H9 (cell line): Measurements from ENCODE around the gene TGFB3. TPM values are rescaled to one million over a fixed set of nuclear protein-coding genes. Genes with fewer than 3 reads are reported as not detected.

Experiments
- DNase-seq: peaks from one replicate; pipeline ENCODE4 v3.0.0-alpha.2; 2017
- H2AFZ ChIP-seq: one replicate; pipeline ENCODE4 v1.6.1; 2013; ENCODE audit warnings: mild to moderate bottlenecking, low read length, control low read depth, moderate library complexity
- H2AK5ac ChIP-seq: 2 replicates; pipeline ENCODE4 v1.6.1; 2013; ENCODE audit warnings: low read length, control low read depth, mixed read lengths; ENCODE audit not compliant: insufficient read length
- H2BK120ac ChIP-seq: one replicate; pipeline ENCODE4 v1.6.1; 2013; ENCODE audit warnings: low read depth, mild to moderate bottlenecking, low read length, control low read depth, inconsistent platforms; ENCODE audit not compliant: poor library complexity, severe bottlenecking
- H2BK12ac ChIP-seq: 2 replicates; pipeline ENCODE4 v1.6.1; 2013; ENCODE audit warnings: low read length, control low read depth, mixed read lengths, low read depth; ENCODE audit not compliant: insufficient read length
- H2BK15ac ChIP-seq: 2 replicates; pipeline ENCODE4 v1.6.1; 2013; ENCODE audit warnings: low read depth, low read length, control low read depth
- H2BK20ac ChIP-seq: one replicate; pipeline ENCODE4 v1.6.1; 2013; ENCODE audit warnings: low read depth, mild to moderate bottlenecking, low read length, control low read depth, inconsistent platforms; ENCODE audit not compliant: poor library complexity, severe bottlenecking
- H2BK5ac ChIP-seq: 2 replicates; pipeline ENCODE4 v1.6.1; 2013; ENCODE audit warnings: low read length, control low read depth, mixed read lengths; ENCODE audit not compliant: insufficient read length
- H3K14ac ChIP-seq: 2 replicates; pipeline ENCODE4 v1.6.1; 2013; ENCODE audit warnings: low read length, control low read depth; ENCODE audit not compliant: insufficient read depth
- H3K18ac ChIP-seq: 2 replicates; pipeline ENCODE4 v1.6.1; 2013; ENCODE audit warnings: low read depth, mild to moderate bottlenecking, mixed read lengths, low read length, control low read depth; ENCODE audit not compliant: insufficient read length
- H3K23ac ChIP-seq: 2 replicates; pipeline ENCODE4 v1.6.1; 2013; ENCODE audit warnings: low read length, control low read depth, mixed read lengths, low read depth; ENCODE audit not compliant: insufficient read length
- H3K23me2 ChIP-seq: 2 replicates; pipeline ENCODE4 v1.6.1; 2013; ENCODE audit warnings: low read depth, mild to moderate bottlenecking, mixed read lengths, low read length, control low read depth; ENCODE audit not compliant: insufficient read length, poor library complexity, severe bottlenecking
- H3K27ac ChIP-seq: 2 replicates; pipeline ENCODE4 v1.5.1; 2013; ENCODE audit warnings: low read length, control low read depth, mixed read lengths, low read depth; ENCODE audit not compliant: insufficient read length
- H3K27me3 ChIP-seq: 2 replicates; pipeline ENCODE4 v1.6.1; 2013; ENCODE audit warnings: low read length, control low read depth, inconsistent platforms; ENCODE audit not compliant: insufficient read depth
- H3K4ac ChIP-seq: 2 replicates; pipeline ENCODE4 v1.6.1; 2013; ENCODE audit warnings: low read depth, mild to moderate bottlenecking, control low read depth, inconsistent platforms, low read length, moderate library complexity
- H3K4me1 ChIP-seq: 2 replicates; pipeline ENCODE4 v1.6.1; 2013; ENCODE audit warnings: low read length, control low read depth, inconsistent platforms; ENCODE audit not compliant: insufficient read depth
- H3K4me2 ChIP-seq: 2 replicates; pipeline ENCODE4 v1.6.1; 2013; ENCODE audit warnings: low read length, control low read depth, mixed read lengths; ENCODE audit not compliant: insufficient read length, insufficient read depth
- H3K56ac ChIP-seq: 2 replicates; pipeline ENCODE4 v1.6.1; 2013; ENCODE audit warnings: low read depth, mild to moderate bottlenecking, mixed read lengths, low read length, control low read depth; ENCODE audit not compliant: insufficient read length
- H3K79me1 ChIP-seq: 2 replicates; pipeline ENCODE4 v1.6.1; 2013; ENCODE audit warnings: low read depth, mild to moderate bottlenecking, moderate library complexity, low read length, control low read depth, inconsistent platforms; ENCODE audit not compliant: insufficient read depth, poor library complexity, severe bottlenecking
- H3K79me2 ChIP-seq: 2 replicates; pipeline ENCODE4 v1.6.1; 2013; ENCODE audit warnings: low read length, control low read depth, inconsistent platforms; ENCODE audit not compliant: insufficient read depth
- H3K9ac ChIP-seq: 2 replicates; pipeline ENCODE4 v1.6.1; 2013; ENCODE audit warnings: low read length, control low read depth, mixed read lengths; ENCODE audit not compliant: insufficient read length; ENCODE audit errors: extremely low read depth
- H3K9me3 ChIP-seq: one replicate; pipeline ENCODE4 v1.6.1; 2013; ENCODE audit warnings: low read depth, low read length, inconsistent platforms; ENCODE audit not compliant: control insufficient read depth
- H3T11ph ChIP-seq: one replicate; pipeline ENCODE4 v1.6.1; 2013; ENCODE audit warnings: mild to moderate bottlenecking, low read length, control low read depth, inconsistent platforms
- H4K20me1 ChIP-seq: one replicate; pipeline ENCODE4 v1.6.1; 2013; ENCODE audit not compliant: control insufficient read depth, insufficient read length, insufficient read depth
- H4K5ac ChIP-seq: 2 replicates; pipeline ENCODE4 v1.6.1; 2013; ENCODE audit warnings: low read depth, mild to moderate bottlenecking, mixed read lengths, low read length, control low read depth; ENCODE audit not compliant: insufficient read length
- H4K8ac ChIP-seq: replicated peaks from 2 replicates; pipeline ENCODE4 v1.6.1; 2013; ENCODE audit warnings: low read length, control low read depth, mixed read lengths, low read depth; ENCODE audit not compliant: insufficient read length
- H4K91ac ChIP-seq: 2 replicates; pipeline ENCODE4 v1.6.1; 2013; ENCODE audit warnings: low read depth, mild to moderate bottlenecking, moderate library complexity, mixed read lengths, low read length, control low read depth; ENCODE audit not compliant: insufficient read length
- H3K27ac Mint-ChIP-seq, 3 experiments: 2 replicates in 2 of 3; 3 replicates in 1 of 3; pipeline ENCODE4 v1.8.0; 2020 to 2021; ENCODE audit warnings: mixed read lengths in 3 of 3, mild to moderate bottlenecking in 1 of 3, moderate library complexity in 1 of 3
- H3K27me3 Mint-ChIP-seq: 2 replicates; pipeline ENCODE4 v1.8.0; 2021; ENCODE audit warnings: low read depth, mild to moderate bottlenecking, moderate library complexity, mixed read lengths
- H3K36me3 Mint-ChIP-seq, 3 experiments: 2 replicates in 2 of 3; 3 replicates in 1 of 3; pipeline ENCODE4 v1.8.0; 2020 to 2021; ENCODE audit warnings: low read depth in 3 of 3, mixed read lengths in 3 of 3; ENCODE audit not compliant: insufficient read depth in 1 of 3
- H3K4me1 Mint-ChIP-seq, 2 experiments: 2 replicates each; pipeline ENCODE4 v1.8.0; 2020; ENCODE audit warnings: mixed read lengths in 2 of 2
- H3K4me3 Mint-ChIP-seq, 2 experiments: 2 replicates in 1 of 2; 3 replicates in 1 of 2; pipeline ENCODE4 v1.8.0; 2020 to 2021; ENCODE audit warnings: mild to moderate bottlenecking in 2 of 2, mixed read lengths in 2 of 2, moderate library complexity in 1 of 2
- H3K9me3 Mint-ChIP-seq, 2 experiments: 2 replicates in 1 of 2; 3 replicates in 1 of 2; pipeline ENCODE4 v1.8.0; 2020; ENCODE audit warnings: mild to moderate bottlenecking in 2 of 2, mixed read lengths in 2 of 2, moderate library complexity in 1 of 2
- WGBS: extraction: QIAGEN DNeasy Blood & Tissue Kit; methylation state at CpG from one replicate; pipeline ENCODE4 v1.1.7; 2013; ENCODE audit warnings: missing lambda C conversion rate, low lambda C conversion rate, mixed read lengths; ENCODE audit not compliant: insufficient read length; ENCODE audit errors: extremely low coverage; 5-methylcytosine and 5-hydroxymethylcytosine counted together
- total RNA-seq: library from RNA; stranded (reverse); gene quantifications from 2 replicates; pipeline ENCODE4 v1.2.1, GENCODE V29; 2021
- TF ChIP-seq, protein P1 (sequence below): fragments of 200-600 bp; sonication (generic); conservative IDR thresholded peaks from 3 replicates; pipeline ENCODE4 v1.8.0; 2021; ENCODE audit warnings: antibody characterized with exemption, mild to moderate bottlenecking

Gene TGFB3
- total RNA-seq, 1 experiment from 2014 or later, result 0.37 TPM

DNA sequence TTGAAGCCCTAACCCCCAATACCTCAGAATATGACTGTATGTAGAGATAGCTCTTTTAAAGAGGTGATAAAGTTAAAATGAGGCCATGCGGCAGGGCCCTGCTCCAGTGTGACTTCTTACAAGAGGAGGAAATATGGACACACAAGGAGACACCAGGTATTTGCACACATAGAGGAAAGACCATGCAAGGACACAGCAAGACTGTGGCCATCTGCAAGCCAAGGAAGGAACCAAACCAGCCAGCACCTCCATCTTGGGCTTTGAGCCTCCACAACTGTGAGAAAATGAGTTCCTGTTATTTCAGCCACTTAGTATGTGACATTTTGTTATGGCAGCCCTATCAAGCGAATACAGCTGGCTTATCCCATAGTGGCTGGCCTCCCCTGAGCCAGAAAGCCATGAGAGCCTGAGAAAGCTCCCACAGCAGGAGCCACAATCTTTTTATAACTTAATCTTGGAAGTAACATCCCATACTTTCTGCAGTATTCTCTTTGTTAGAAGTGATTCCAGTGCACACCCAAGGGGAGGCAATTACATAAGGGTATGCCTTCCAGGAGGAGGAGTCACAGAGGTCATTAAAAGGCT, 48.0 kb downstream of the TGFB3 start:
- no peak overlapping the region for H2BK120ac ChIP-seq
- no peak overlapping the region for H2BK15ac ChIP-seq
- no CpG with 5 or more reads among the region's 2 CpGs for WGBS
- H3K56ac ChIP-seq, result no peak overlapping the region
- H2BK20ac ChIP-seq, result no peak overlapping the region
- H3K9me3 Mint-ChIP-seq, result no peaks in the 10 kb centered on the region
- TF ChIP-seq, protein P1, sequence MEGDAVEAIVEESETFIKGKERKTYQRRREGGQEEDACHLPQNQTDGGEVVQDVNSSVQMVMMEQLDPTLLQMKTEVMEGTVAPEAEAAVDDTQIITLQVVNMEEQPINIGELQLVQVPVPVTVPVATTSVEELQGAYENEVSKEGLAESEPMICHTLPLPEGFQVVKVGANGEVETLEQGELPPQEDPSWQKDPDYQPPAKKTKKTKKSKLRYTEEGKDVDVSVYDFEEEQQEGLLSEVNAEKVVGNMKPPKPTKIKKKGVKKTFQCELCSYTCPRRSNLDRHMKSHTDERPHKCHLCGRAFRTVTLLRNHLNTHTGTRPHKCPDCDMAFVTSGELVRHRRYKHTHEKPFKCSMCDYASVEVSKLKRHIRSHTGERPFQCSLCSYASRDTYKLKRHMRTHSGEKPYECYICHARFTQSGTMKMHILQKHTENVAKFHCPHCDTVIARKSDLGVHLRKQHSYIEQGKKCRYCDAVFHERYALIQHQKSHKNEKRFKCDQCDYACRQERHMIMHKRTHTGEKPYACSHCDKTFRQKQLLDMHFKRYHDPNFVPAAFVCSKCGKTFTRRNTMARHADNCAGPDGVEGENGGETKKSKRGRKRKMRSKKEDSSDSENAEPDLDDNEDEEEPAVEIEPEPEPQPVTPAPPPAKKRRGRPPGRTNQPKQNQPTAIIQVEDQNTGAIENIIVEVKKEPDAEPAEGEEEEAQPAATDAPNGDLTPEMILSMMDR, result no peak
- H3T11ph ChIP-seq, result no peak overlapping the region
- no peak overlapping the region for H4K91ac ChIP-seq
- no peaks in the 10 kb centered on the region for H3K27me3 Mint-ChIP-seq
- no peak overlapping the region for H4K8ac ChIP-seq
- no peaks in the 10 kb centered on the region for H3K36me3 Mint-ChIP-seq
- H2AK5ac ChIP-seq, result no peak overlapping the region
- H3K23ac ChIP-seq, result no peak overlapping the region
- peaks cover 8% of the 10 kb centered on the region in 2 experiments; a peak in 3 of 4 replicates for H3K4me1 Mint-ChIP-seq
- H3K9me3 ChIP-seq, result no peaks in the 10 kb centered on the region
- no peak overlapping the region for H2AFZ ChIP-seq
- no peak overlapping the region for H3K4me3 Mint-ChIP-seq
- no peak overlapping the region for H3K4ac ChIP-seq
- H3K79me1 ChIP-seq, result no peaks in the 10 kb centered on the region
- H3K4me2 ChIP-seq, result no peak overlapping the region
- H3K14ac ChIP-seq, result no peak overlapping the region
- no peak overlapping the region for H3K18ac ChIP-seq
- H4K5ac ChIP-seq, result no peak overlapping the region
- no peak overlapping the region for H2BK12ac ChIP-seq
- H3K27ac ChIP-seq, result no peak overlapping the region
- no peaks in the 10 kb centered on the region for H3K23me2 ChIP-seq
- H3K27ac Mint-ChIP-seq, result no peak overlapping the region
- H4K20me1 ChIP-seq, result no peaks in the 10 kb centered on the region
- no peaks in the 10 kb centered on the region for H3K4me1 ChIP-seq
- H3K9ac ChIP-seq, result no peak overlapping the region
- H2BK5ac ChIP-seq, result no peak overlapping the region
- H3K27me3 ChIP-seq, result no peaks in the 10 kb centered on the region
- no peak for DNase-seq
- no peaks in the 10 kb centered on the region for H3K79me2 ChIP-seq
